HepG2 (cell line): ENCODE results near the gene ACTN4. TPM values are rescaled to one million over a fixed set of nuclear protein-coding genes. Genes with fewer than 3 reads are reported as not detected.

ENCODE experiments used
- BCL6 ChIP-seq: IDR thresholded peaks from 2 replicates; pipeline ENCODE4 v1.6.1; 2016; ENCODE audit warnings: missing genetic modification reagents, missing compliant biosample characterization
- CHD2 ChIP-seq: IDR thresholded peaks from 2 replicates; pipeline ENCODE4 v1.6.1; 2011; ENCODE audit warnings: low read depth, low read length, improper control_type of control experiment
- FOXA3 ChIP-seq: IDR thresholded peaks from 2 replicates; pipeline ENCODE4 v1.6.1; 2016; ENCODE audit warnings: missing genetic modification reagents, missing compliant biosample characterization
- FOXP1 ChIP-seq, 2 experiments: fragments of 450-650 bp in 1 of 2; IDR thresholded peaks; 2 replicates each; pipeline ENCODE4 v1.6.1; 2017 to 2018; ENCODE audit warnings: antibody characterized with exemption in 1 of 2
- GABPA ChIP-seq, 2 experiments: IDR thresholded peaks; 2 replicates each; pipeline ENCODE4 v1.6.1; 2011 to 2016; ENCODE audit warnings: low read depth in 2 of 2, low read length in 1 of 2, missing biosample characterization in 1 of 2, missing genetic modification characterization in 1 of 2
- HMG20B ChIP-seq: conservative IDR thresholded peaks from 2 replicates; pipeline ENCODE4 v1.6.1; 2016; ENCODE audit warnings: missing genetic modification reagents, missing compliant biosample characterization
- HNF4A ChIP-seq: sonication (generic); formaldehyde crosslinking; IDR thresholded peaks from 2 replicates; pipeline ENCODE4 v1.4.0; 2020; ENCODE audit warnings: missing genetic modification reagents
- HNF4G ChIP-seq, 2 experiments: sonication (generic) in 1 of 2; formaldehyde crosslinking in 1 of 2; IDR thresholded peaks; 2 replicates each; pipeline versions ENCODE4 v1.4.0 to v1.6.1; 2011 to 2020; ENCODE audit warnings: borderline replicate concordance in 2 of 2, low read depth in 2 of 2, mild to moderate bottlenecking in 2 of 2, low read length in 1 of 2, missing genetic modification reagents in 1 of 2, moderate library complexity in 1 of 2
- JUN ChIP-seq: sonication (generic); formaldehyde crosslinking; IDR thresholded peaks from 2 replicates; pipeline ENCODE4 v1.4.0; 2020; ENCODE audit warnings: mild to moderate bottlenecking, missing genetic modification reagents
- MAZ ChIP-seq, 2 experiments: sonication (generic) in 1 of 2; formaldehyde crosslinking in 1 of 2; IDR thresholded peaks; 2 replicates each; pipeline versions ENCODE4 v1.5.0 to v1.6.1; 2012 to 2020; ENCODE audit warnings: low read depth in 2 of 2, mild to moderate bottlenecking in 2 of 2, borderline replicate concordance in 1 of 2, improper control_type of control experiment in 1 of 2, low read length in 1 of 2, missing genetic modification reagents in 1 of 2, moderate library complexity in 1 of 2
- NKX3-1 ChIP-seq: sonication (generic); formaldehyde crosslinking; IDR thresholded peaks from 2 replicates; pipeline ENCODE4 v1.5.0; 2020; ENCODE audit warnings: missing genetic modification reagents
- PATZ1 ChIP-seq: sonication (generic); formaldehyde crosslinking; IDR thresholded peaks from 2 replicates; pipeline ENCODE4 v1.4.0; 2020; ENCODE audit warnings: missing genetic modification reagents
- PRMT3 ChIP-seq: sonication (generic); formaldehyde crosslinking; IDR thresholded peaks from 2 replicates; pipeline ENCODE4 v1.8.1; 2022; ENCODE audit warnings: low read depth, mild to moderate bottlenecking, moderate library complexity, missing genetic modification reagents, borderline replicate concordance
- RARA ChIP-seq: IDR thresholded peaks from 2 replicates; pipeline ENCODE4 v1.6.1; 2016; ENCODE audit warnings: missing genetic modification reagents, missing compliant biosample characterization
- RCOR2 ChIP-seq: IDR thresholded peaks from 2 replicates; pipeline ENCODE4 v1.6.1; 2016; ENCODE audit warnings: missing biosample characterization, missing genetic modification reagents
- SIN3A ChIP-seq: IDR thresholded peaks from 2 replicates; pipeline ENCODE4 v1.6.1; 2011; ENCODE audit warnings: low read depth, mild to moderate bottlenecking, control low read depth, low read length, borderline replicate concordance
- SIX1 ChIP-seq: sonication (generic); formaldehyde crosslinking; IDR thresholded peaks from 2 replicates; pipeline ENCODE4 v1.4.0; 2020; ENCODE audit warnings: missing genetic modification reagents, borderline replicate concordance
- SOX5 ChIP-seq: IDR thresholded peaks from 2 replicates; pipeline ENCODE4 v1.6.1; 2016; ENCODE audit warnings: borderline replicate concordance
- YY1 ChIP-seq: IDR thresholded peaks from 2 replicates; pipeline ENCODE4 v1.6.1; 2011; ENCODE audit warnings: low read length, low read depth, moderate library complexity, mild to moderate bottlenecking; ENCODE audit not compliant: insufficient read depth, insufficient replicate concordance
- ZNF275 ChIP-seq: sonication (generic); formaldehyde crosslinking; IDR thresholded peaks from 2 replicates; pipeline ENCODE4 v1.8.0; 2022; ENCODE audit warnings: missing genetic modification reagents, mild to moderate bottlenecking, inconsistent platforms, borderline replicate concordance
- ZNF317 ChIP-seq: sonication (generic); formaldehyde crosslinking; IDR thresholded peaks from 2 replicates; pipeline ENCODE4 v1.5.0; 2020; ENCODE audit warnings: mild to moderate bottlenecking, missing genetic modification reagents
- ZNF550 ChIP-seq: sonication (generic); formaldehyde crosslinking; IDR thresholded peaks from 2 replicates; pipeline ENCODE4 v1.4.0; 2020; ENCODE audit warnings: mild to moderate bottlenecking, missing genetic modification reagents, borderline replicate concordance
- ZNF652 ChIP-seq: IDR thresholded peaks from 2 replicates; pipeline ENCODE4 v1.6.1; 2016; ENCODE audit warnings: low read depth, borderline replicate concordance
- ZNF660 ChIP-seq: sonication (generic); formaldehyde crosslinking; IDR thresholded peaks from 2 replicates; pipeline ENCODE4 v1.5.1; 2020; ENCODE audit warnings: mild to moderate bottlenecking, low read depth, missing genetic modification reagents, borderline replicate concordance
- polyA plus RNA-seq, 8 experiments: library from polyadenylated mRNA; depleted of rRNA in 3 of 8; stranded (reverse) in 7 of 8; unstranded in 1 of 8; fragments of >200 nt; fragmentation: Illumina TruSeq in 4 of 8; extraction: Trizol in 4 of 8; gene quantifications; 2 replicates each; pipeline versions ENCODE4 v1.2.1 to v1.2.3, GENCODE V29; 2011 to 2016; ENCODE audit warnings: low read depth in 4 of 8, missing spikeins in 1 of 8, mixed read lengths in 1 of 8; ENCODE audit not compliant: insufficient read depth in 1 of 8
- total RNA-seq, 5 experiments: library from RNA; depleted of rRNA; stranded (reverse); fragments of >200 nt; fragmentation: Illumina TruSeq; extraction: Trizol; gene quantifications; 2 replicates each; pipeline ENCODE4 v1.2.3, GENCODE V29; 2016; ENCODE audit warnings: low read depth in 1 of 5
- TF ChIP-seq, protein P1 (sequence below): sonication (generic); formaldehyde crosslinking; conservative IDR thresholded peaks from 2 replicates; pipeline ENCODE4 v1.5.0; 2020; ENCODE audit warnings: missing genetic modification reagents

ACTN4 gene
- total and polyA plus RNA-seq, 2 of the 13 experiments (the other 11 are each of a cell fraction or from before 2014, with no cell fraction given): 171 to 192 TPM

DNA sequence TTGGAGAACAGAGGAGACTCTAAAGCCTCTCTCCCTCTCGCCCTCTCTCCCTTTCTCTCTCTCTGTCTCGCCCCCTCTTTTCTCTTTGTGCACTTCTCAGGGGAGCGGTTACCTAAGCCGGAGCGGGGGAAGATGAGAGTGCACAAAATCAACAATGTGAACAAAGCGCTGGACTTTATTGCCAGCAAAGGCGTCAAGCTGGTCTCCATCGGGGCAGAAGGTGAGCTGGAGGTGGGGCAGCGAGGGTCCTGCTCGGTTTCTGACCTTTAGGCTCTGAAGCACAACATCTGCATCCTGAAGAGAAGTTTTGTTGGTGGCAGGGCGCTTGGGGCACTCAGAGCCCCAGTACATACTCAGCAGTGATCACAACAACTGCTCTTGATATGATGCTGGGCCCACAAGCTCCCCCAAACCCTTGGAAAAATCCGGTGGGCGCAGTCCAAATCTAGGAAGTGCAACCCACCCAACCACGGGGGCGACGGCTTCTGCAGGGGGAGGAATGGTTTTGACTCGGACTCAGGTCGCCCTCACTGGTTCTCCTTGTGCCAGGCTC, 53.5 kb downstream of the ACTN4 start (continued):
- no peak for TF ChIP-seq YY1
- TF ChIP-seq CHD2: peak; percentile 21; the same call in 1 of the 2 replicates
- peak; percentile 7; the same call in 1 of the 2 replicates for TF ChIP-seq NKX3-1 (CRISPR knock-in tag)
- TF ChIP-seq PRMT3 (CRISPR knock-in tag): no peak
- TF ChIP-seq FOXA3 (CRISPR knock-in tag): peak; percentile 50; the same call in 1 of the 2 replicates
- 0 out of 2 replicates have a peak, but pooled peaks have one; percentile 18 for TF ChIP-seq ZNF317 (CRISPR knock-in tag)
- TF ChIP-seq MAZ (IDR thresholded peaks at IDR 0.05; ENCODE audit: borderline replicate concordance, low read depth, low read length): 0 out of 2 replicates have a peak, but pooled peaks have one; percentile 28
- no peak; the same call in 1 of the 2 replicates for TF ChIP-seq MAZ (CRISPR knock-in tag; IDR thresholded peaks at IDR 0.05; ENCODE audit: low read depth)
- TF ChIP-seq RCOR2 (CRISPR knock-in tag): 0 out of 2 replicates have a peak, but pooled peaks have one; percentile 14
- TF ChIP-seq ZNF652: peak; percentile 5; the same call in 1 of the 2 replicates
- TF ChIP-seq SIX1: peak; percentile 45; the same call in 1 of the 2 replicates
- TF ChIP-seq GABPA (IDR thresholded peaks at IDR 0.05; ENCODE audit: low read depth, low read length): no peak
- TF ChIP-seq GABPA (CRISPR knock-in tag; IDR thresholded peaks at IDR 0.05; ENCODE audit: low read depth): 0 out of 2 replicates have a peak, but pooled peaks have one; percentile 35
- no peak for TF ChIP-seq FOXP1 (IDR thresholded peaks at IDR 0.05)
- TF ChIP-seq FOXP1 (CRISPR knock-in tag; IDR thresholded peaks at IDR 0.05): peak; percentile 24; the same call in 1 of the 2 replicates
- peak; percentile 67; the same call in 1 of the 2 replicates for TF ChIP-seq HMG20B (CRISPR knock-in tag)
- TF ChIP-seq PATZ1 (CRISPR knock-in tag): peak; percentile 67
- TF ChIP-seq SOX5 (CRISPR knock-in tag): peak; percentile 90
- no peak for TF ChIP-seq ZNF660 (CRISPR knock-in tag)
- TF ChIP-seq BCL6 (CRISPR knock-in tag): peak; percentile 50
- peak; percentile 41; the same call in 1 of the 2 replicates for TF ChIP-seq HNF4A (CRISPR knock-in tag)
- no peak for TF ChIP-seq ZNF275 (CRISPR knock-in tag)
- TF ChIP-seq ZNF550: no peak
- 0 out of 2 replicates have a peak, but pooled peaks have one; percentile 24 for TF ChIP-seq SIN3A
- peak; percentile 81 for TF ChIP-seq RARA (CRISPR knock-in tag)
- no peak for TF ChIP-seq JUN (CRISPR knock-in tag)
- TF ChIP-seq HNF4G (IDR thresholded peaks at IDR 0.05; ENCODE audit: borderline replicate concordance, low read depth, low read length): peak; percentile 73
- TF ChIP-seq HNF4G (CRISPR knock-in tag; IDR thresholded peaks at IDR 0.05; ENCODE audit: borderline replicate concordance, low read depth): no peak
- TF ChIP-seq, protein P1, sequence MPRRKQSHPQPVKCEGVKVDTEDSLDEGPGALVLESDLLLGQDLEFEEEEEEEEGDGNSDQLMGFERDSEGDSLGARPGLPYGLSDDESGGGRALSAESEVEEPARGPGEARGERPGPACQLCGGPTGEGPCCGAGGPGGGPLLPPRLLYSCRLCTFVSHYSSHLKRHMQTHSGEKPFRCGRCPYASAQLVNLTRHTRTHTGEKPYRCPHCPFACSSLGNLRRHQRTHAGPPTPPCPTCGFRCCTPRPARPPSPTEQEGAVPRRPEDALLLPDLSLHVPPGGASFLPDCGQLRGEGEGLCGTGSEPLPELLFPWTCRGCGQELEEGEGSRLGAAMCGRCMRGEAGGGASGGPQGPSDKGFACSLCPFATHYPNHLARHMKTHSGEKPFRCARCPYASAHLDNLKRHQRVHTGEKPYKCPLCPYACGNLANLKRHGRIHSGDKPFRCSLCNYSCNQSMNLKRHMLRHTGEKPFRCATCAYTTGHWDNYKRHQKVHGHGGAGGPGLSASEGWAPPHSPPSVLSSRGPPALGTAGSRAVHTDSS (CRISPR knock-in tag): no peak
